HepG2 (cell line): ENCODE results near the gene MRPL34. TPM values are rescaled to one million over a fixed set of nuclear protein-coding genes. Genes with fewer than 3 reads are reported as not detected.

Source experiments
- ATAC-seq: fragments of 200-7000 bp; cut with Tn5 transposase; 3 replicates; pipeline ENCODE4 v1.9.1; 2020; ENCODE audit warnings: mild to moderate bottlenecking, moderate library complexity
- BruUV-seq: library from RNA; stranded (reverse); fragments of 400-500 nt; replicated peaks from 2 replicates; lab custom pipeline; 2021; lab: Mats Ljungman, UMichigan
- CTCF ChIA-PET: fragments of 300-600 bp; formaldehyde crosslinking; extraction: SDS; loops from one replicate; lab custom pipeline; 2021; ENCODE audit warnings: low total read pairs, inconsistent platforms, low intra/inter-chr PET ratio; lab: Yijun Ruan, JAX
- POLR2A ChIA-PET: fragments of 350-600 bp; sonication (Branson Sonifier 250); formaldehyde crosslinking; loops from one replicate; lab custom pipeline; 2020; ENCODE audit warnings: antibody characterized with exemption, inconsistent platforms; lab: Yijun Ruan, JAX
- DNase-seq: peaks from one replicate; pipeline ENCODE4 v3.0.0-alpha.2; 2015; ENCODE audit warnings: low spot score
- FAIRE-seq: peaks from 3 replicates; lab custom pipeline; 2011; peaks lifted over from hg19 to GRCh38; lab: Jason Lieb, UNC
- H2AFZ ChIP-seq: one replicate; pipeline ENCODE4 v1.6.1; 2011; ENCODE audit warnings: low read length, inconsistent platforms
- H3K27ac ChIP-seq: fragments of 300-600 bp; 3 replicates; pipeline ENCODE4 v1.8.0; 2011; ENCODE audit warnings: mixed run types, mild to moderate bottlenecking, mixed read lengths, low read length, inconsistent platforms; ENCODE audit not compliant: insufficient read depth; ENCODE audit errors: extremely low read length
- H3K27me3 ChIP-seq, 2 experiments: fragments of 200-600 bp in 1 of 2; 2 replicates in 1 of 2; 3 replicates in 1 of 2; pipeline versions ENCODE4 v1.6.0 to v1.8.0; 2011; ENCODE audit warnings: low read length in 2 of 2, mild to moderate bottlenecking in 2 of 2, moderate library complexity in 2 of 2, inconsistent platforms in 1 of 2; ENCODE audit not compliant: insufficient read depth in 2 of 2, control insufficient read depth in 1 of 2
- H3K36me3 ChIP-seq, 2 experiments: fragments of 200-600 bp in 1 of 2; replicated peaks in 1 of 2; 2 replicates in 1 of 2; 3 replicates in 1 of 2; pipeline versions ENCODE4 v1.5.1 to v1.8.0; 2011; ENCODE audit warnings: low read length in 2 of 2, inconsistent platforms in 1 of 2; ENCODE audit not compliant: insufficient read depth in 2 of 2, control insufficient read depth in 1 of 2
- H3K4me1 ChIP-seq: 2 replicates; pipeline ENCODE4 v1.5.1; 2012; ENCODE audit warnings: low read length, inconsistent platforms; ENCODE audit not compliant: insufficient read depth
- H3K4me2 ChIP-seq: 2 replicates; pipeline ENCODE4 v1.6.0; 2011; ENCODE audit warnings: low read depth, low read length, inconsistent platforms
- H3K4me3 ChIP-seq, 3 experiments: fragments of 200-600 bp in 1 of 3; sonication (generic), shearing (Covaris generic) in 1 of 3; replicated peaks in 1 of 3; 2 replicates each; pipeline ENCODE4 v1.5.1; 2011 to 2016; ENCODE audit warnings: low read length in 3 of 3, inconsistent platforms in 2 of 3, low read depth in 2 of 3, mild to moderate bottlenecking in 2 of 3, control low read depth in 1 of 3, mixed read lengths in 1 of 3; ENCODE audit not compliant: insufficient read depth in 1 of 3
- H3K79me2 ChIP-seq: one replicate; pipeline ENCODE4 v1.6.1; 2011; ENCODE audit warnings: low read length, inconsistent platforms; ENCODE audit not compliant: insufficient read depth
- H3K9ac ChIP-seq: 2 replicates; pipeline ENCODE4 v1.6.0; 2011; ENCODE audit warnings: mild to moderate bottlenecking, low read depth, low read length, inconsistent platforms; ENCODE audit not compliant: insufficient read depth
- H3K9me3 ChIP-seq: 2 replicates; pipeline ENCODE4 v1.5.1; 2012; ENCODE audit warnings: mild to moderate bottlenecking, low read length
- H4K20me1 ChIP-seq: 2 replicates; pipeline ENCODE4 v1.6.0; 2011; ENCODE audit warnings: inconsistent platforms, mild to moderate bottlenecking, low read length, moderate library complexity; ENCODE audit not compliant: insufficient read depth
- ERF ChIP-seq: IDR thresholded peaks from 2 replicates; pipeline ENCODE4 v1.6.1; 2018; ENCODE audit warnings: missing biosample characterization, missing genetic modification reagents
- FIP1L1 ChIP-seq: fragments of 200-400 bp; formaldehyde crosslinking; IDR thresholded peaks from 2 replicates; pipeline ENCODE4 v1.6.1; 2018; ENCODE audit warnings: low read depth, mild to moderate bottlenecking, low read length, moderate library complexity, borderline replicate concordance; ENCODE audit not compliant: insufficient read depth
- FOXA1 ChIP-seq, 2 experiments: fragments of 450-650 bp in 1 of 2; sonication (generic) in 1 of 2; formaldehyde crosslinking in 1 of 2; IDR thresholded peaks; 2 replicates each; pipeline versions ENCODE4 v1.4.0 to v1.6.1; 2016 to 2020; ENCODE audit warnings: missing genetic modification reagents in 1 of 2
- MIER2 ChIP-seq: IDR thresholded peaks from 2 replicates; pipeline ENCODE4 v1.6.1; 2016; ENCODE audit warnings: missing biosample characterization, missing genetic modification reagents
- NPAS2 ChIP-seq: sonication (generic); formaldehyde crosslinking; IDR thresholded peaks from 2 replicates; pipeline ENCODE4 v1.8.0; 2022; ENCODE audit warnings: mild to moderate bottlenecking, missing genetic modification reagents, borderline replicate concordance
- NR2F1 ChIP-seq, 2 experiments: fragments of 450-650 bp in 1 of 2; formaldehyde crosslinking in 1 of 2; IDR thresholded peaks; 2 replicates each; pipeline versions ENCODE4 v1.5.0 to v1.6.1; 2016 to 2020; ENCODE audit warnings: mild to moderate bottlenecking in 1 of 2, missing compliant biosample characterization in 1 of 2, missing genetic modification reagents in 1 of 2, moderate library complexity in 1 of 2
- PCBP1 ChIP-seq: fragments of 200-400 bp; formaldehyde crosslinking; IDR thresholded peaks from 2 replicates; pipeline ENCODE4 v1.6.1; 2017; ENCODE audit warnings: mild to moderate bottlenecking, low read depth, low read length, borderline replicate concordance
- ZFP41 ChIP-seq: sonication (generic); formaldehyde crosslinking; IDR thresholded peaks from 2 replicates; pipeline ENCODE4 v1.4.0; 2020; ENCODE audit warnings: mild to moderate bottlenecking, missing genetic modification reagents, borderline replicate concordance
- ZNF33A ChIP-seq: sonication (generic); formaldehyde crosslinking; IDR thresholded peaks from 2 replicates; pipeline ENCODE4 v1.5.1; 2020; ENCODE audit warnings: missing genetic modification reagents, mild to moderate bottlenecking, moderate library complexity, borderline replicate concordance
- ZNF609 ChIP-seq: sonication (generic); formaldehyde crosslinking; IDR thresholded peaks from 2 replicates; pipeline ENCODE4 v1.4.0; 2020; ENCODE audit warnings: mild to moderate bottlenecking, missing genetic modification reagents, borderline replicate concordance
- ZNF687 ChIP-seq: sonication (generic); formaldehyde crosslinking; IDR thresholded peaks from 2 replicates; pipeline ENCODE4 v1.5.1; 2020; ENCODE audit warnings: mild to moderate bottlenecking, missing genetic modification reagents, moderate library complexity
- WGBS: methylation state at CpG from one replicate; pipeline ENCODE4 v1.1.6; 2017; ENCODE audit warnings: low lambda C conversion rate; 5-methylcytosine and 5-hydroxymethylcytosine counted together
- in situ Hi-C: cut with HindIII; loops from 2 replicates; pipeline ENCODE4 v1.10.0; 2017; ENCODE audit warnings: low pct_unique_long_range_greater_than_20kb; ENCODE audit not compliant: extremely low pct_ligation_motif_present
- intact Hi-C: fragments of 100-400 bp; cut with micrococcal nuclease; formaldehyde crosslinking; loops from one replicate; pipeline ENCODE4 v1.10.0; 2022; ENCODE audit not compliant: unreplicated experiment
- polyA plus RNA-seq, 8 experiments: library from polyadenylated mRNA; depleted of rRNA in 3 of 8; stranded (reverse) in 7 of 8; unstranded in 1 of 8; fragments of >200 nt; fragmentation: Illumina TruSeq in 4 of 8; extraction: Trizol in 4 of 8; gene quantifications; 2 replicates each; pipeline versions ENCODE4 v1.2.1 to v1.2.3, GENCODE V29; 2011 to 2016; ENCODE audit warnings: low read depth in 4 of 8, missing spikeins in 1 of 8, mixed read lengths in 1 of 8; ENCODE audit not compliant: insufficient read depth in 1 of 8
- total RNA-seq, 5 experiments: library from RNA; depleted of rRNA; stranded (reverse); fragments of >200 nt; fragmentation: Illumina TruSeq; extraction: Trizol; gene quantifications; 2 replicates each; pipeline ENCODE4 v1.2.3, GENCODE V29; 2016; ENCODE audit warnings: low read depth in 1 of 5

The MRPL34 gene
- total and polyA plus RNA-seq, 2 of the 13 experiments (the other 11 are each of a cell fraction or from before 2014, with no cell fraction given) = 74.0 to 77.3 TPM

- peak; percentile 54 for TF ChIP-seq ZNF687
These were observed 6.8 kb downstream of the MRPL34 start (continued) for GRCh38 chr19:17312189-17313113.

GRCh38 chr19:17314007-17314593 lies 8.4 kb downstream of the MRPL34 start:
- no peak overlapping the region for H3K9ac ChIP-seq
- no TSS peak for BruUV-seq
- in situ Hi-C loops = no loop called here
- POLR2A ChIA-PET = interaction anchor here (1.6 kb wide), 1 partner anchor 19 kb away, joined by 4 read pairs; no protein-coding TSS in a partner anchor
- DNase-seq = no peak
- no peak overlapping the region for H2AFZ ChIP-seq
- over 99% methylated on average over 18 of the region's 19 CpGs for WGBS
- no peak for FAIRE-seq
- peaks cover 27% of the 10 kb centered on the region for H3K79me2 ChIP-seq
- H3K4me2 ChIP-seq = no peak overlapping the region
- H3K27me3 ChIP-seq = no peaks in the 10 kb centered on the region; a peak in 1 of 5 replicates
- H3K36me3 ChIP-seq = peaks cover 14 to 23% of the 10 kb centered on the region in 2 experiments; a peak in 4 of 5 replicates
- H3K4me1 ChIP-seq = peaks cover 32% of the 10 kb centered on the region
- H4K20me1 ChIP-seq = peaks cover 7% of the 10 kb centered on the region
- CTCF ChIA-PET = no interaction called here
- no peak for ATAC-seq
- intact Hi-C loops = no loop called here
- no peak overlapping the region for H3K27ac ChIP-seq
- no peaks in the 10 kb centered on the region for H3K9me3 ChIP-seq
- H3K4me3 ChIP-seq = no peak overlapping the region
- TF ChIP-seq NPAS2 (CRISPR knock-in tag) (no peak), ZNF33A (CRISPR knock-in tag) (no peak), ZNF609 (CRISPR knock-in tag) (no peak), FIP1L1 (no peak), PCBP1 (no peak), NR2F1 (CRISPR knock-in tag; IDR thresholded peaks at IDR 0.05) (no peak), ERF (no peak), ZFP41 (CRISPR knock-in tag) (no peak), FOXA1 (IDR thresholded peaks at IDR 0.05) (no peak), FOXA1 (CRISPR knock-in tag; IDR thresholded peaks at IDR 0.05) (no peak), MIER2 (no peak)
